ENCODE measurements around the gene APBA3. TPM values are rescaled to one million over a fixed set of nuclear protein-coding genes. Genes with fewer than 3 reads are reported as not detected.

Gene APBA3
- polyA plus RNA-seq (2012; ENCODE audit: insufficient read depth, insufficient read length): 22.7 TPM

DNA sequence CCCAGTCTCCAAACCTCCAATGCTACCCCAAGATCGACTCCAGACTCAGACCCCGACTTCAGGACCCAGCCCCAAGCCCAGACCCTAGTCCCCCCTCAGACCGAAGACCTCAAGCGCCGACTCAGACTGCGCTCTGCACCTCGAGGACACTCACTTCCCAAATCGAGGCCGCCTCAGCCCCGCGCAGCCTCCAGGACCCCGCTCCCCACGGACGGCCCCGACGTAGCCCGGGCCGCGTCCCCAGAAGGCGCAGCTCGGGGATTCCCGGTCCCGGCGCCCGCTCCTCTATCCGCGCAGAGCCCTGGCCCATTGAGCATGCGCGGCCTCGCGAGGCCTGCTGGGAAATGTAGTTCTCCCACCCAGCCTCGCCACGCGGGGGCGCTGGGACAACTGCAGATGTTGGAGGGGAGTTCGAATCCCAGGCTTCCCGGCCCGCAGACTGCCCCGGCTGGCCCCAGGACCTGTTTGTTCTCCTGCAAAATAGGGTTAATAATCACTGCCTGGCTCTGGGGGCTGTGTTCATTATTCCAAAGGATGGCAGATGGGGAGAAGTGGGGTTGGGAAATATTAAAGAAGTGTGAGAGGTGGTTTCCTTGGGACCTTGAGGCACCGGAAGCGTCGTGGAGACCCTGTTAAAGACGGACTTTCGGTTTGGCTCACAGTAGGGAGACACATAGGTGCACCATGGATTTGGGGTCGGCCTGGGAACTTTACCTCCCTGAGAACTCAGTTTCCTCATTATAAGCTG, at the start of gene APBA3:
TSS of gene APBA3 (minus strand) at position 311 of the 748 bp plus-strand sequence. CDS start 1,428 bp downstream, outside the sequence.
- peak; percentile 86 for DNase-seq (ENCODE audit: low read depth, low spot score)
- peak within 1 kb of the TSS; percentile 98 for H3K4me3 ChIP-seq (ENCODE audit: low read length)

DNA sequence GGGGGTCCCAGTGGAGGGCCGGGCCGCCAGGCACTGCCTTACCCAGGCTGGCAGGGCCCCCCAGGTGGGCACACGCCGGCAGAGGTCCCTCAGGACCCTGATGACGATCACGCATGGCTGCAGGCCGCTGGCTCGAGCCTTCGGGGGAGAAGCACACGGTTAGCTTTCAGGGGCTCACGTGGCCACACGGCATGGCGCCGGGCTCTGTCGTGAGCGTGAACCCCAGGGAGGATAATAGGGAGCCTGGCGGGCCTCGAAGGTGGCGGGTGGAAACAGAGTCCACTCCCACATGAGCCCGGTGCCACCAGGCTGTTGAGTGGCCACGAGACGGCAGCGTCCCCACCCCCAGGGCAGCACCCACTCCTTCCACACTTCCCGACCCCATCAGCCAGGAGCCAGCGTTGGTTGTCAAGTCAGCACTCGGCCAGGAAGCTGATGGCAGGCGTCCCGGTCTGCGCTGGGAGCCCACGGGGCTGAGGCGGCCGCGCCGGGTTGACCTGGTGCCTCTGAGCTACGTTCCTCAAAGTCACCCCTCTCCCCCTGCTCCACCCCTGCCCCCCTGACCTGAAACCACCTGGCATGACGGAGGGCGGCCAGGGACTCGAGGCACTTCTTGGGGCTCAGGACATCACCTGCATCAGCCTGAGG, 49.3 kb upstream of the APBA3 start:
- no peak for DNase-seq (ENCODE audit: low read depth, low spot score)
- no peak overlapping the region for H3K4me3 ChIP-seq (ENCODE audit: low read length)

- H3K4me3 ChIP-seq (ENCODE audit: low read length): no peak overlapping the region
- DNase-seq (ENCODE audit: low read depth, low spot score): no peak
Measured at GRCh38 chr19:3809881-3810707, 48.6 kb upstream of the APBA3 start.

DNA sequence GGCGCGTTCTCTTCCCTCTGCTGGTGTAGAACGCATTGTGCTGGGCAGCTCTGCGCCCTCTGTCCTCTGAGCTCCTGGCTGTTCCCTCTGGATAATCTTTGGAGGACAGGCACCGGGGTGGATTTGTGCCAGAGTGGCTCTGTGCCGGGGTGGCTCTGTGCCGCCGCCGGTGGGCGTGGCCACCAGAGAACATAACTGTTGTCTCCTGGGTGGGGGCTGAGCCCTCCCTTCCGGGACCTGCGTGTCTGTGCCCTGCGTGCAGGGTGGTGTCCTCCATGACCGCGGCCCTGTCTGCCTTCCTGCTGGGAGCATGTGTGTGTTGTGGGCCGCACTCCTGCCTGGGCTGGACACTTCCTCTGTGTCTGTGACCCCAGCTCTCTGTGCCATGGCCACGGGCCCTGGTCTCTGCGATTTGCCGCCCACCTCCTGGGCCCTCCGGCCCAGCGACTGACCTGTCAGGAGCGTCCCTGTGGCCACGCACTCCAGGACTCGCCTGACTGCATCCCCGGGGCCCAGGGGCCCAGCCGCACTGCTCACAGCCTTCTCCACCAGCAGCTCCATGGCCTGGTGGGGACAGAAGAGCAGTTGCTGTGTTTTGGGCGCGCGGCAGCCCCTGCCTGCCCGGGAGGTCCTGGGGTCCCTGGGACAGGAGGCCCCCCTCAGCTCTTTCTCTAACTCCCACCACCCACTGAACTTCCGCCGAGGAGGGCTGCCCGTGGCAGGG, 47.1 kb upstream of the APBA3 start:
- DNase-seq (ENCODE audit: low read depth, low spot score): no peak
- H3K4me3 ChIP-seq (ENCODE audit: low read length): no peak overlapping the region

- H3K4me3 ChIP-seq (ENCODE audit: low read length): no peak overlapping the region
- no peak for DNase-seq (ENCODE audit: low read depth, low spot score)
Measured at GRCh38 chr19:3807574-3808354, 46.3 kb upstream of the APBA3 start.

- no peak for DNase-seq (ENCODE audit: low read depth, low spot score)
Measured at GRCh38 chr19:3807131-3807480, 45.6 kb upstream of the APBA3 start.

DNA sequence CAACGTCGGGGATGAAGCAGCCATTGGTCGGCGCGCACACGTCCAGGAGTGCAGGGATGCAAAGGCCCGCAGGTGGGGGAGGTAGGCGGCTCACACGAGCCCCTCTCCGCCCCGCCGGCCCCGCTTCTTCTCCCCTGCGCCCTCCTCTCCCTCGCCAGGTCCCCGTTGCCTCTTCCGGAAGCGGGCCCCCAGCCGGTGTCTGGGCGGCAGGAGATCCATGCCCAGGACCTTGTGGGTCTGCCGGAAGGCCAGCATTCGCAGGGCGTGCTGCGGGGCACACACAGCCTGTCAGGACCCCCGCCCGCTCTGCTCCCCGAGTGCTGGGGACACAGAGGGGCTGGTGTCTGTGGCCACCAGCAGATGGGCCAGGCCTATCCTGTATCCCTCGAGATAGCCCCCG, 44.4 kb upstream of the APBA3 start:
- no peak for DNase-seq (ENCODE audit: low read depth, low spot score)
- H3K4me3 ChIP-seq (ENCODE audit: low read length): no peak overlapping the region

More at GRCh38 chr19:3807131-3807480, 45.6 kb upstream of the APBA3 start:
- no peak overlapping the region for H3K4me3 ChIP-seq (ENCODE audit: low read length)

GRCh38 chr19:3804429-3804828, 42.9 kb upstream of the APBA3 start:
- no peak overlapping the region for H3K4me3 ChIP-seq (ENCODE audit: low read length)
- DNase-seq (ENCODE audit: low read depth, low spot score): no peak

DNA sequence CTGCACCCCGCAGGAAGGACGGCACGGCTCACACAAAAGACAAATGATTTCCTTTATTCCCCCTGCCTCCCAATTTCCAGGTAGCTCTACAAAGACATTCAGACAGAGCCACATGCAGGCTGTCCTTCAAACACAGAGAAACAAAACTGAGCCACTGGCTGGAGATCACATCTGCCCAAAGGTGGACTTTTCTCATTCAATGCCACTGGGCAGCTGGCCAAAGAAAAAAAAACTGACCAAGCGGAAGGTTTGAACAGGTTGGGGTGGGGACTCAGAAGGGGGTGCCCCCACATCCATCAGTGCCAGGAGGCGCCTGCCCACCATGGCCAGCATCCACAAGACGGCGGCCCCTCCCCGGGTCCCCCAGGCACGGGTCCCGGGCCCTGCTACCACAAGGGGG, 42.5 kb upstream of the APBA3 start:
- no peak for DNase-seq (ENCODE audit: low read depth, low spot score)
- H3K4me3 ChIP-seq (ENCODE audit: low read length): no peak overlapping the region

DNA sequence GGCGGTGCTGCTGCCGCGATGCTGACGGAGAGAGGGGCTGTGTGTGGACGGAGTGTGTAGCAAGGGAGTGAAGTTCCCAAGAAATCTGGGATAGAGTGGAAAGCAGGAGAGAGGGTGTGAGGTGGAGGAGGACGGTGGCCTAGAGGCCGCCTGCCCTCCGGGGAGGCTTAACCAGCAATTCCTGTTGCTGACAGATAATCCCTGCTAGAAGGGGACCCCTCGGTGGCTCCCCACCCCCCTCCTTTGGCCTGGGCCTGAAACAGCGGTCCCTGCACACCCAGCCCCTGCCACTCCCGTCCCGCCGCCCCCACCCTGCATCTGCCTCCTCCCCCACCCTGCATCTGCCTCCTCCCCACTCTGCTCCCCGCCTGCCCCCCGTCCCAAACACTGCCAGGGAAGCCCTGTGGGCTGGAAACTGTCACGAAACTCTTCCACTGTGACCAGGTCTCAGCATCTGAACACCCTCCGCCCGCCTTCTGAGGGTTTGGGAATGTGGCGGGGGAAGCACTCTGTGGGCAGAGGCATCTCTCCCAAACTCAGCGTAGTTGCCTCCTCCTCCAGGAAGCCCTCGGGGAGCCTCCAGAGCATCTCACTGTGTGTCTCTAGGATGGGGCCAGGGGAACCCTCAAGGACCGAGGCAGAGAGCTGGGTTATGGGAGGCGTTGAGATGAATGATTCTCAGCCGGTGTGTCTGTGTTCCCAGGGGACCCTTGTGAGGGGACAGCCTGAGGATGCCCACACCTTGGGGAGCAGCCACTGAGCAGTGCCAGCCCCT, 41.8 kb upstream of the APBA3 start:
- DNase-seq (ENCODE audit: low read depth, low spot score): no peak
- no peak overlapping the region for H3K4me3 ChIP-seq (ENCODE audit: low read length)

- no peak overlapping the region for H3K4me3 ChIP-seq (ENCODE audit: low read length)
Measured at GRCh38 chr19:3801412-3802096, 40.1 kb upstream of the APBA3 start.

GRCh38 chr19:3800996-3801395, 39.5 kb upstream of the APBA3 start:
- no peak for DNase-seq (ENCODE audit: low read depth, low spot score)
- no peak overlapping the region for H3K4me3 ChIP-seq (ENCODE audit: low read length)

More at GRCh38 chr19:3801412-3802096, 40.1 kb upstream of the APBA3 start:
- no peak for DNase-seq (ENCODE audit: low read depth, low spot score)

DNA sequence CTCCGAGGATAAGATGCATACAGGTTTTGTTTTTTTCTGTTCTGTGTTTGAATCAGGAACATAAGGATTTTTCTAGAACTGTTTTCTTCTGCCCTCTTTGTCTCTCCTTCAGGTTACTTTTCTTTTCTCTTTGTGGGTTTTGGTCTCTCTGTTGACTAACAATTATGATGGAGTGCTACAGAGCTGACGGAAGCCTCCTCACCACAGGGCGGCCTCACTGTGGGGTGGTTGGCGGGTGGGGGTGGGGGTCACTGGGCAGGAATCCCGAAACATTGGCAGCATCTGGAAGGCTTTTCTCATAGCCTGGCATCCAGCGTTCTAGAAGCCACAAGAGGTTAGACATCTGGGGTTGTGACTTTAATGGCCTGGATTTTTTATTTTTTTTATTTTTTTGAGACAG, 36.6 kb upstream of the APBA3 start:
- no peak overlapping the region for H3K4me3 ChIP-seq (ENCODE audit: low read length)
- peak; percentile 78 for DNase-seq (ENCODE audit: low read depth, low spot score)

DNA sequence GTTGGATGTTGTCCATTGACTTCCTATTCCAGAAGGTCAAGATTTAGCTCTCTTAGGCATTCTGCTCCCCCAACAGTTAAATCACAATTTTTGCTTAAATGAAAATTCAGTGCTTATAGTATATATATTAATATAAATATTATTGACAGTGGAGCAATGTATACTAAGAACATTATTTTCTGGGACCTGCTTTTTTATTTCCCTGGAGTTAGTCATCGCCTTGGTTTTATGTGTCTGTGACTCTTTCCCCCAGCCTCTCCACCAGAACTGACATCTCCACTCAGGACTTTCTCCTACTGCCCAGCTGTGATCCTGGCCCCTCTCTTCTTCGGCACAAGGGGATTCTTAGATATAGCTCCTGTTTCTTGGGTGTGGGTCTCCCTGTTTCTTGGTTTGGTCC, 34.9 kb upstream of the APBA3 start:
- no peak for DNase-seq (ENCODE audit: low read depth, low spot score)
- H3K4me3 ChIP-seq (ENCODE audit: low read length): no peak overlapping the region

DNA sequence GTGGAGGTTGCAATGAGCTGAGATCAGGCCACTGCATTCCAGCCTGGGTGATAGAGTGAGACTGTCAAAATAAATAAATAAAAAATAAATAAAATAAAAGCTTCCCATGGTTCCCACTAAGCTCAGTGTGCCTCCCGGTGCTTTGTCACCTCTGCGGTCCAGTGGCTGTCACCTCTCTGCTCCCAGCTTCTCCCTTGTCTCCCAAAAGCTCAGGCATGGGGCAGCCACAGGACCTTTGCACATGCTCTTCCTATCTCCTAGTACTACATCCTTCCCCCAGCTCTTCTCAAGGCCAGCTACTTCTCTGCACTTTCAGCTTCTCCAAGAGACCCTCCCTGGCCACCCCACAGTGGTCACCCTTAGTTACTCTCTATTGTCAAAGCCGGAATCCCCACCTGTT, 32.3 kb upstream of the APBA3 start:
- no peak overlapping the region for H3K4me3 ChIP-seq (ENCODE audit: low read length)
- no peak for DNase-seq (ENCODE audit: low read depth, low spot score)

DNA sequence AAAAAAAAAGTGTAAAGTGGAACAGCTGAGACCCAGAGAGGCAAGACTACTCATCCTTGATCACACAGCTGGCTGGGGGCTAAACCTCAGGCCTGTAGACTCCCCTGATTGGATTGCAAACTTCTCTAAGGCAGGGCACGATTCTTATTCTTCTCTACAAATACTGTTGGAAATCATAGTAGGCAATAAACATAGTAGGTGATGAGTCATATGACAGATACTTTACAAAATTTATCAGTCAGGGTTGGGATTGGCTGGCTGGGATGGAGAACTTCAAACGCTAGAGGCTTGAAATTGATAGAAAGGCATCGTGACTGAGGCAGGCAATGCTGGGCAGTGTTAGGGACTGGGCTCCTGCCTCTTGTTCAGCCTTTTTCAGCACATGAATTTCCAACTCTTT, 30.6 kb upstream of the APBA3 start:
- DNase-seq (ENCODE audit: low read depth, low spot score): no peak

DNA sequence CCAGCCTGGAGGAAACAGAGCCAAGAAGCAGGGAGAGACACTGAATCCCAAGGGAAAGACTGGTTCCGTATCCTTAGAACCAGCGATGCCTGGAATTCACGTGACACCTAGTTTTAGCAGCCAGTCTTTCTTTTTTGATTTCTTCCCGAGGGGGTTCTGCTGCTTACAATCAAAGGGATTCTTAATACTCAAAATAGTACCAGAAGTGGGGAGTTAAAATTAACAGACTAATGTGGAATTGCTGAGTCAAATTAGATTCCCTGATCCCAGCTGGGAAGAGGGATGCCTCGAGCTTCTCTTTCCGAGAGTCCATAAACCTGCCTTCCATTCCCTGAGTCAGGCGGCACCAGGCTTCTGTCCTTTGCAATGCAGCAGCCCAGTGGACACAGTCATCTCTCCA, 29.4 kb upstream of the APBA3 start:
- H3K4me3 ChIP-seq (ENCODE audit: low read length): no peak overlapping the region
- no peak for DNase-seq (ENCODE audit: low read depth, low spot score)

More for the DNA sequence above, 30.6 kb upstream of the APBA3 start:
- H3K4me3 ChIP-seq (ENCODE audit: low read length): no peak overlapping the region
